GM18870 (cell line): Measurements from ENCODE around the gene KRTAP5-2.
"Not testable (repeated sequence)": the region's sequence is repeated elsewhere in the genome, so short reads cannot be mapped to it uniquely, and the experiment has no call there.

ENCODE experiments used
- ATAC-seq: cut with Tn5 transposase; IDR thresholded peaks from one replicate; pipeline ENCODE4 v1.9.1; 2021; ENCODE audit warnings: moderate library complexity; ENCODE audit not compliant: unreplicated experiment

The KRTAP5-2 gene

GRCh38 chr11:1592628-1593027, 5.5 kb downstream of the KRTAP5-2 start:
- no peak for ATAC-seq

- no peak for ATAC-seq
Measured at GRCh38 chr11:1589996-1590395, 8.1 kb downstream of the KRTAP5-2 start.

- ATAC-seq: not testable (repeated sequence)
Measured at GRCh38 chr11:1589191-1589963, 8.7 kb downstream of the KRTAP5-2 start.

DNA sequence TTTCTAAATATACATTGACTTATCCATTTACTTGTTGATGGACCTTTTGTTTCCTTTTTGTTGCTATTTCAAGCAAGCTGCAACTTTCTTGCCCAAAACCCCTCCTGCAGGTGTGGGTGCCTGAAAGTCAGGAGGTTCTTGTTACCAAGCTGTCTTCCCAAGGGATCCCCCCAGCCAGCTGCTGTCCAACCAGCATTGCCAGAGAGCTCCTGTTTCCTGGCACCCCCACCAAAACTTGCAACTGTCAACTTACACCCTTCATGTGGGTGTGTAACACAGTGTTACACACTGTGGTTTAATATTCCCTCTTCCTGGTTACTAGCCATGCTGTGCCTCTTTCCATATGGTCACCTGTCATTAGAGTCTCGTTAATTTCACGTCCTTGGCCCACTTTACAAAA, 11.4 kb downstream of the KRTAP5-2 start:
- no peak for ATAC-seq

GRCh38 chr11:1584661-1585370, 13.3 kb downstream of the KRTAP5-2 start, which contains the start of gene KRTAP5-1:
KRTAP5-1 (minus strand) TSS chr11:1585283; CDS start chr11:1585249, 34 bp downstream.
- ATAC-seq: not testable (repeated sequence)

DNA sequence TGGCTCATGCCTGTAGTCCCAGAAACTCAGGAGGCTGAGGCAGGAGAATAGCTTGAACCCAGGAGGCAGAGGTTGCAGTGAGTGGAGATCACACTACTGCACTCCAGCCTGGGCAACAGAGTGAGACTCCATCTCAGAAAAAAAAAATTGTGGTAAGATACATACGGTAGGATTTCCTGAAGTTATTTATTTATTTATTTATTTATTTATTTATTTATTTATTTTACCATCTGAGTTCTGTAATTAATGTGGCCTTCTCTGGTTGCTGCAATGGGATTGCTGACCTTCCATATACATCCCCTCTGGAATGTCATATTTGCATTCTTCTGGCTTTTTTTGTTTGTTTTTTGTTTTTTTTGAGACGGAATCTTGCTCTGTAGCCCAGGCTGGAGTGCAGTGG, 15.2 kb downstream of the KRTAP5-2 start:
- not testable (repeated sequence) for ATAC-seq

DNA sequence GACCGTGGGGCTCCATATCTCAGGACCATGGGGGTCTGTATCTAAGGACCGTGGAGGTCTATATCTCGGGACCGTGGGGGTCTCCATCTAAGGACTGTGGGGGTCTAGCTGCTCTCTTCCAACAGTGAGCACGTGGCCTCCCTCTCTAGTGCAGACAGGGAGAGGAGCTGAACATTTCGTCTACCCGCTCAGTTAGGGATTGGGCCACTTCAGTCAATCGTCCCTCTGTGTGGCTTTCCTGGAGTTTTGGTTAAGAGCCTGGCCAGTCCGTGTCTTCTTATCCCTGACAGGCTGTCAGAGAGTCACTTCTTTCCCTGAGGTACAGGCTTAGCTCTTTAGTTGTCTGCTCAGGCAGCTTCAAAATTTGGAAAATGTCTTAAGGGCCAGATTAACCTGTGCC, 16.1 kb downstream of the KRTAP5-2 start:
- no peak for ATAC-seq

GRCh38 chr11:1576825-1577224, 21.3 kb downstream of the KRTAP5-2 start:
- ATAC-seq: no peak

- not testable (repeated sequence) for ATAC-seq
Measured at GRCh38 chr11:1575756-1576155, 22.3 kb downstream of the KRTAP5-2 start.

DNA sequence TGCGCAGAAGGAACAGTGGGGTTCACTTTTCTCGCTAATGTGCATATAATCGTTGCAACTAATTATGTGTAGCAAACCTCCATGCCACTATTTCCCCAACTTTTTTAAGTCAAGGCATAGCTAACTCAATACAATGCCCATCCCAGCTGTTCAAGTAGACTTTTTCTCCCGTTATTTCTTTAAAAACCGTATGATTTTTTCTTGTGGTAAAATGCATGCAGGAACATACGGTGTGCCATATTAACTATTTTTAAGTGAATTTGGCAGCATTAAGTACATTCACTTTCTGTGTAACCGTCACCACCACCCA, 23.2 kb downstream of the KRTAP5-2 start:
- no peak for ATAC-seq

DNA sequence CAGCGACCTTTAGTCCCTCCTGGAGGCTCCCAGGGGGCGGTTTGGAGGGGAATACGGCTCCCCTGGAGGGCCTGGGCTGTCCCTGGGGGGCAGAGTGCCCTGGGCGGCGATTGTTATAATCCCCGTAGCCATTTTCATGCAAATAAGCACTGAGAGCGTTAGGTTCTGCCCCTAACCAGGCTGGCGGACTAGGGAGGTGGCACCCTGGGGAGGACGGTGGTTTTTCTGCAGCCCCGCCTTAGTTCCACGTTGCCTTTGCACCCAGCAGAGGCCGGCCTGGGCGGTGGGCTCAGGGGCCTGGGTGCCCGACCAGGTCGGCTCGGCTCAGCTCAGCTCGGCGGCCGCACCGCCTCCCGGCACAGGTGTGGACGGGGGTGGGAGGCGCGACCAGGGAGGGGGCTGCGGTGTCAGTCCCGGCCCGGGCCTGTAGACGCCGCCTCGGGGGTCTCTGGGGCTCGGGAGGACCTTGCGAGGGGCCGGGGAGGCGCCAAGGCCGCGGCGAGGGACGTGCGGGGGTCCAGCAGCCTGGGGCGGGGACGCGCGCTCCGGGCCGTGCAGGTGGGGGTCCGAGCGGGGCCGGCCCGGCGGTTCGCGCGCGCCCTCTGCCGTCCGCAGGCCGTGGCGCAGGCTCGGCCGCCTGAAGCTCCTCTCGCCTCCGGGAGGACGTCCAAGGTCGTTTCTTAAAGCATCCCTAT, 23.7 kb downstream of the KRTAP5-2 start:
- no peak for ATAC-seq

- ATAC-seq: no peak
Measured at GRCh38 chr11:1573903-1574237, 24.2 kb downstream of the KRTAP5-2 start.

DNA sequence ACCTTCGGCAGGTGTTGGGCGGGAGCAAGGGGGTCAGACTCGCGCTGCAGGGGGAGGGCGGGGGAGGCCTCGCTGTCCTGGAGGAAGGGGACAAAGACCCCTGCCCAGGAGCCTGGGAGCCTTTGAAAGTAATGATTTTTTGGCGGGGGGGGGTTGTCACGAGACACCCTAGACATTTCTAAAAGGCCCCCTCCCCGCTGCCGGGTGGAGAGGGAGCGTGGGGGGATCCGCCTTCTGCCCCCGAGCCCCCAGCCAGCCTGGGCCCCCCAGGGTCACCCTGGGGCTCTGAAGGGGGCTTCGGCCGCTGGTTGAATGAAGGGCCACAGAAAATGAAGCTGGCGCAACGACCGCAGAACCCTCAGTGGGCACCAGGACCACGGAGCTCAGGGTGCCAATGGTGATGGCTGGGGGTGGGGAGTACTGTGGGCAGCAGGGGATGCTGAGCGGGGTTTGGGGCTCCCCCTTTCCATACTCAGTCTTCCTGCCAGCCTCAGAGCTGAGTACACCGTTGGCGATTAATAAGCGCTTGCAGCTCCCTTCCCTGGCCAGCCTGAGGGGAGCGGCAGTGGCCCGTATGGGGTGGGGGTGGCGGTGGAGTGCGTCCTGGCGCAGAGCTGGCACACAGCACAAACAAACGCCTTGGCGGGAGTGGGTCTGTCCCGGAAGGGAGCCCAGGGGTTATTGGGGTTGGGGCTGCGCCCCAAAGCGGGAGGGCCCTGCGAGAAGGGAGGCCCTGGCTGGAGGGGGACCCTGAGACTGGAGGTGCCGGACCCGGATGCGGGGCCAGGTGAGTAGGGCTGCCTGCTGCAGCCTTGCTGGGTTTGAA, 24.8 kb downstream of the KRTAP5-2 start:
- no peak for ATAC-seq

GRCh38 chr11:1572197-1573076, 25.7 kb downstream of the KRTAP5-2 start, which contains the start of gene DUSP8:
DUSP8 (minus strand) TSS chr11:1572271; CDS start chr11:1565826, 6,445 bp downstream.
- no peak for ATAC-seq

GRCh38 chr11:1571760-1572196, 26.3 kb downstream of the KRTAP5-2 start:
- no peak for ATAC-seq

DNA sequence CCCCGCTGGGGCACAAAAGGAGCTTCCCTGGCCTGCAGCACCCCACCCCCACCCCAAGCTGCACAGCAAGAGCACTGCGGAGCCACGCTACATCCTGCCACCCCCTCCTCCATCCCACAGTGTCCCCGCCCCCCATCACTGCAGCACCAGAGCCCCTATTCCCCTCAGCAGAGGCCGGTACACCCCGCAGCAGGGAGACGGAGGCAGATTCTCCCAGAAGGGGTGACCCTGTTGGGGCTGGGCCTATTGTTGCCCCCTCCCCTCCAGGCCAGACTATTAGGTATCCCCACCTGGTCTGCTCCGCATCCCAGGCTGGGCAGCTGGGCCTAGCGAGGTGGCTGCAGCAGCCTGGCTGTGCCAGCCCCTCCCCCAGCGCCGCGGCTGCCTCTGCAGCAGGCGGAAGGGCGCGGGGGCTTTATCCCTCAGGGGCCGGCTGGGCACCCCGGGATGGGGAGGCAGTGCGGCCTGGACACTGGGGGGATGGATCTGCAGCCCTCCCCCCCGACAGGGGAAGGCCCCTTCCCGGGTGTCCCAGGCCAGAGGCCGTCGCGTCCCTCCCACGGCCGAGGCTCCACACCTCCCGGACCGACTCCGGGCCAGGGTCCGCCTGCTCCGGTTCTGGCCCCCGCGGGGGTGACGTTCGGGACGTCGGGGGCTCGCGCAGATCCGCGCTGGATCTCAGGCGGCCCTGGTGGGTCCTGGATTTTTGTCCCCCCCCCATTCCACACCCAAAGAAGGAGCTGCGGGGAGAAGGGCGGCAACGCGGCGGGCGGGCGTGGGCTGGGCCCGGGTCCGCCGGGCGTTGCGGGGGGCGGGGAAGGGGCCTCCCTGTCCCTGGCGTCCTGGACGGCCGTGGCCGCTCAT, 27.0 kb downstream of the KRTAP5-2 start:
- no peak for ATAC-seq

DNA sequence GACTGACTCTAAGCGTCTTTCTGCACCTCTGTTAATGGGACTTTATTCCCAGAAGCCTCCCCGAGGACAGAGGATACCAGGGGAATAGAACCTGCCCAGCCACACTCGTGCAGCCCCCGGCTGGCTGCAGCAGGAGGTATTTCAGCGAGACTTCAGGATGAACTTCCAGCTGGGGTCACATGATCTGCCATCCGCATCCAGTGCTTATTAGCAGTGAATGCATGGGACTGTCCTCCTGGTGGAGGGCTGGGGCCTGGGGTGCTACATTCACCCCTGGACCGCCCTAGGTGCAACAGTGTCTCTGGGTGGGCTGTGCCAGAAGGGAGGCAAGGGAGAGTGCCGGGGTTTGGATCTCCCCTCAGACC, 27.6 kb downstream of the KRTAP5-2 start:
- ATAC-seq: no peak

DNA sequence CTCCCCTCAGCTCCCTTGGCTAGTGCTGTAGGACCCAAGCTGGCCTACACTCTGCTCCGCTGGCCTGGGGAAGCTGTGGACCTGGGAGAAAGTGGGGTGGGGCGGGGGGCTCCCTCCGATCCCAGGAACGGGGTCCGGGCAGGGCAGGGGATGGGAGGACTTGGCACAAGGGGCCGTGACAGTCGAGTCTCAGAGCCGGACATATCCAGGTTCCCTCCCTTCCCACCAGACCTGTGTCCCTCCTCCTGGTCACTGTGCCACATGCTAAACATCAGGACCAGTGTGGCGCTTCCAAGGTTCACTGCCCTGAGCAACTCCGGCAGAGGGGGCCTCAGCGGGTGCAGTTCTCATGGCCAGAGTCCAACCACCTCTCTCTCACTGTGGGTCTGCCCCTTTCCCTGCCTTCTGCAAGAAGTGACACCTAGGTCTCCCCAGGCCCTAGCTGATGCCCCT, 28.1 kb downstream of the KRTAP5-2 start:
- ATAC-seq: no peak

DNA sequence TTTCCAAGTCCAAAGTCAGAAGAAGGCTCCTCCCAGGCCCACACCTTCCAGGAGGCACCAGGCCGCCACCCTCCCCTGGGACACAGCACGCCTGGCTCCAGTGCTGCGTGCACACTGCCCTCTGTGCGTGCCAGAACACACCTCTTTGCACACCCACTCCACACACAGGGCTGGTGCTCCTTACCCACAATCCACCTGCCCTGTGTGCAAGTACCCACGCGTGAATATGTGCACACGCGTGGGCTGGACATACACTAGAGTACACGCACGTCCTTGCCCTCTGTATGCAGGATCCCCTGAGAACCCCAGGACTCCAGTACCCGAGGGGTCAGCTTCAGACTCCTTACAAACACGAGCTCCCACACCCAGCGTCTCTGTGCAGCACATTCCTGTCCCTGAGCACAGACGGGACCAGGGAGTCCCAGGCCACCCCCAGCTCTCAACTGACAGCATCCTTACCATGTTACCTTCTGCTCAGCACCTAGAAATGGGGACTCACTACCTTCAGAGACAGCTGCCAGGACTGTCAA, 28.8 kb downstream of the KRTAP5-2 start:
- no peak for ATAC-seq
